COLO668 (cell line): ENCODE results near the gene C5.

Experiments
- DNase-seq: peaks from one replicate; lab custom pipeline; 2025; ENCODE audit not compliant: unreplicated experiment; lab: John Stamatoyannopoulos, UW

Gene C5

GRCh38 chr9:120926397-120926928 is 123.6 kb downstream of the C5 start, which contains the start of gene TRAF1:
TSS of gene TRAF1 (minus strand) at chr9:120926796. CDS start at chr9:120926075, 721 bp downstream.
- DNase-seq, result no peak

- DNase-seq, result no peak
Measured at GRCh38 chr9:120925535-120926396, 124.3 kb downstream of the C5 start.

GRCh38 chr9:120924698-120925534 is 125.2 kb downstream of the C5 start:
- no peak for DNase-seq

GRCh38 chr9:120923620-120924328 is 126.3 kb downstream of the C5 start:
- DNase-seq, result no peak

GRCh38 chr9:120922404-120923195 is 127.5 kb downstream of the C5 start:
- no peak for DNase-seq

- no peak for DNase-seq
Measured at GRCh38 chr9:120921661-120922181, 128.4 kb downstream of the C5 start.

- DNase-seq, result no peak
Measured at GRCh38 chr9:120920806-120921178, 129.3 kb downstream of the C5 start.

GRCh38 chr9:120919843-120920805 is 130.0 kb downstream of the C5 start:
- DNase-seq, result no peak

- no peak for DNase-seq
Measured at GRCh38 chr9:120918931-120919842, 130.9 kb downstream of the C5 start.

GRCh38 chr9:120917929-120918762 is 131.9 kb downstream of the C5 start:
- no peak for DNase-seq

- no peak for DNase-seq
Measured at GRCh38 chr9:120916991-120917880, 132.8 kb downstream of the C5 start.

- no peak for DNase-seq
Measured at GRCh38 chr9:120916588-120916987, 133.5 kb downstream of the C5 start.

- no peak for DNase-seq
Measured at GRCh38 chr9:120915854-120916470, 134.1 kb downstream of the C5 start.

GRCh38 chr9:120914953-120915352 is 135.1 kb downstream of the C5 start:
- no peak for DNase-seq

- DNase-seq, result no peak
Measured at GRCh38 chr9:120914396-120914795, 135.7 kb downstream of the C5 start.
